ENCODE results near the gene LIN7C. TPM values are rescaled to one million over a fixed set of nuclear protein-coding genes. Genes with fewer than 3 reads are reported as not detected.

LIN7C gene
- total and polyA plus RNA-seq, 2 donors, result 12.4 to 14.2 TPM

GRCh38 chr11:27501100-27501499 lies 5.5 kb downstream of the LIN7C start:
- peaks cover 0 to 32% of the 10 kb centered on the region in 2 donors for H3K36me3 ChIP-seq (ENCODE audit: control insufficient read depth in 2 of 2, insufficient read depth in 2 of 2, low read length in 1 of 2)
- no peak overlapping the region for H3K27ac ChIP-seq (ENCODE audit: low read depth in 1 of 2, low read length in 1 of 2)
- H3K9me3 ChIP-seq (ENCODE audit: control insufficient read depth in 2 of 2, insufficient read depth in 1 of 2, low read length in 1 of 2), result no peaks in the 10 kb centered on the region
- H3K4me3 ChIP-seq (ENCODE audit: low read length in 2 of 2), result no peak overlapping the region
- DNase-seq (ENCODE audit: low read depth in 6 of 9, low spot score in 9 of 9), result no peak
- peaks cover 5 to 11% of the 10 kb centered on the region in 2 donors for H3K4me1 ChIP-seq (ENCODE audit: control insufficient read depth in 2 of 2, insufficient read depth in 2 of 2, low read length in 2 of 2)
- H3K27me3 ChIP-seq (ENCODE audit: control insufficient read depth in 2 of 2, insufficient read depth in 1 of 2, low read length in 1 of 2), result no peaks in the 10 kb centered on the region

DNA sequence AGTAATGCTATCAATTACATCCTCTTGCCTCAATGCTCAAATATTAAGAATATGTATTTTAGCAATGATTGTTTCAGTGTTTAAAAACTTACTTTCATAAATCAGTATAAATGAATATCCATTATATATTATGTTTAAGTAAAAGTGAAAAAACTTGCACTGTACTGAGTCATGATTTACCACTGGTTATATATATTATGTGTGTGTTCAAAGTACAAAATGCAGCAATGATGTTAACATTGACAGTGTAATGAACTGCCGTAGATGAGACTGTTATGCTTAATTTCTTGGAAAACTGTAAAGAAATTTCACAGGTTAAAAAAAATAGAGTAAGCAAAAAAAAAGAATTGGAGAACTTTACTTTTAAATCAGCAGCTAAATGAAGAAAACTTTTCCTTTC lies 8.7 kb downstream of the LIN7C start:
- DNase-seq (ENCODE audit: low read depth in 6 of 9, low spot score in 9 of 9), result no peak
- no peak overlapping the region for H3K4me3 ChIP-seq (ENCODE audit: low read length in 2 of 2)
- no peak overlapping the region for H3K27ac ChIP-seq (ENCODE audit: low read depth in 1 of 2, low read length in 1 of 2)
- WGBS, result 97% methylated on average over 1 of the region's 1 CpG
- H3K9me3 ChIP-seq (ENCODE audit: control insufficient read depth in 2 of 2, insufficient read depth in 1 of 2, low read length in 1 of 2), result no peaks in the 10 kb centered on the region
- no peaks in the 10 kb centered on the region for H3K27me3 ChIP-seq (ENCODE audit: control insufficient read depth in 2 of 2, insufficient read depth in 1 of 2, low read length in 1 of 2)
- peaks cover 0 to 35% of the 10 kb centered on the region in 2 donors for H3K36me3 ChIP-seq (ENCODE audit: control insufficient read depth in 2 of 2, insufficient read depth in 2 of 2, low read length in 1 of 2)
- no peaks in the 10 kb centered on the region for H3K4me1 ChIP-seq (ENCODE audit: control insufficient read depth in 2 of 2, insufficient read depth in 2 of 2, low read length in 2 of 2)

- peak in 1 of 9 donors; percentile 19 for DNase-seq (ENCODE audit: low read depth in 6 of 9, low spot score in 9 of 9)
- H3K4me1 ChIP-seq (ENCODE audit: control insufficient read depth in 2 of 2, insufficient read depth in 2 of 2, low read length in 2 of 2), result no peaks in the 10 kb centered on the region
- no peaks in the 10 kb centered on the region for H3K27me3 ChIP-seq (ENCODE audit: control insufficient read depth in 2 of 2, insufficient read depth in 1 of 2, low read length in 1 of 2)
- no peak overlapping the region for H3K4me3 ChIP-seq (ENCODE audit: low read length in 2 of 2)
- no peak overlapping the region for H3K27ac ChIP-seq (ENCODE audit: low read depth in 1 of 2, low read length in 1 of 2)
- H3K9me3 ChIP-seq (ENCODE audit: control insufficient read depth in 2 of 2, insufficient read depth in 1 of 2, low read length in 1 of 2), result no peaks in the 10 kb centered on the region
- peaks cover 0 to 35% of the 10 kb centered on the region in 2 donors for H3K36me3 ChIP-seq (ENCODE audit: control insufficient read depth in 2 of 2, insufficient read depth in 2 of 2, low read length in 1 of 2)
Measured at GRCh38 chr11:27497284-27497866, 9.2 kb downstream of the LIN7C start.

DNA sequence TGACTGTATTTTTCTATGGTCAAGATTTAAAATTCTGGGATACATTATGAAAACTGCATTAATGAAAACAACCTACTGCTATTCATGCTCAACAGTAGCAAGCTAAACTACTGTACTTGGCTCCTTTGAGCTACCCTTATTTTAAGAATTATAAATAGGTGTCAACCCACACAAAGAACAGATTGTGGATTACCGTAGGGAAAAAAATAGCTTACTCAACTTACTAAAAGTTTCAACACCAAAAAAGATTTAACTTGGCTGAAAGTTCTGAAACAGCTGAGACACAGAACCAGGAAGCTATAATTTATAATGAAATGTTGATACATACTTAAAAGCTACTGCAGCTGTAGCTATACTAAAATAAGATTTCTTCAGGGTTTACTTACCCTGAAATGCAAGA lies 10.1 kb downstream of the LIN7C start:
- Histone ChIP-seq H3K9me3 (ENCODE audit: control insufficient read depth in 2 of 2, insufficient read depth in 1 of 2, low read length in 1 of 2) (no peaks in the 10 kb centered on the region), H3K4me1 (ENCODE audit: control insufficient read depth in 2 of 2, insufficient read depth in 2 of 2, low read length in 2 of 2) (no peaks in the 10 kb centered on the region), H3K27me3 (ENCODE audit: control insufficient read depth in 2 of 2, insufficient read depth in 1 of 2, low read length in 1 of 2) (no peaks in the 10 kb centered on the region), H3K36me3 (ENCODE audit: control insufficient read depth in 2 of 2, insufficient read depth in 2 of 2, low read length in 1 of 2) (peaks cover 4 to 39% of the 10 kb centered on the region in 2 donors), H3K27ac (ENCODE audit: low read depth in 1 of 2, low read length in 1 of 2) (no peak overlapping the region), H3K4me3 (ENCODE audit: low read length in 2 of 2) (no peak overlapping the region)
- WGBS, result 94% methylated on average over 1 of the region's 1 CpG
- no peak for DNase-seq (ENCODE audit: low read depth in 6 of 9, low spot score in 9 of 9)

DNA sequence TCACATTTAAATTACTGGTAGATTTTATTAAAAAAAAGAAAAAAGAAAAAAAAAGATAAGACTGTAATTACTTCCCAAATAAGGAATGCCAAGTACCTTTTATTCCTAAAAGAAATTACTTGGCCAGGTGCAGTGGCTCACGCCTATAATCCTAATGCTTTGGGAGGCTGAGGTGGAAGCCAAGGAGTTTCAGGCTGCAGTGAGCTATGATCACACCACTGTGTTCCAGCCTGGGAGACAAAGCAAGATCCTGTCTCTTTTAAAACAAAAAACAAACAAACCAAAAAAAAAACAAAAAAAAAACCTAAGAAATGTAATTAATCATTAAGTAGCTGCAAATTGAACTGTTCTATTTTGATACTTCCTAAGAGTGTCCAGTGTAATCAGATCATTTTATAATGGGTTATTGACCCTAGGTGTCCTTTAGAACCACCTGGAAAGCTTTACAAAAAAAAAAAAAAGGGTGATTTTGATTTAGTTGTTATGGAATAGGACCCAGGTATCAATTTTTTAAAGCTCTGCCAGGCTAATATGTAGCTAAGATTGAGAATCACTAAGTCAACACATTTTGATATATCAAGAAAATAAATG lies 10.8 kb downstream of the LIN7C start:
- no peaks in the 10 kb centered on the region for H3K9me3 ChIP-seq (ENCODE audit: control insufficient read depth in 2 of 2, insufficient read depth in 1 of 2, low read length in 1 of 2)
- no peak for DNase-seq (ENCODE audit: low read depth in 6 of 9, low spot score in 9 of 9)
- no peaks in the 10 kb centered on the region for H3K27me3 ChIP-seq (ENCODE audit: control insufficient read depth in 2 of 2, insufficient read depth in 1 of 2, low read length in 1 of 2)
- no peak overlapping the region for H3K4me3 ChIP-seq (ENCODE audit: low read length in 2 of 2)
- peaks cover 10 to 41% of the 10 kb centered on the region in 2 donors for H3K36me3 ChIP-seq (ENCODE audit: control insufficient read depth in 2 of 2, insufficient read depth in 2 of 2, low read length in 1 of 2)
- H3K27ac ChIP-seq (ENCODE audit: low read depth in 1 of 2, low read length in 1 of 2), result no peak overlapping the region
- no peaks in the 10 kb centered on the region for H3K4me1 ChIP-seq (ENCODE audit: control insufficient read depth in 2 of 2, insufficient read depth in 2 of 2, low read length in 2 of 2)
- 94% methylated on average over 1 of the region's 1 CpG for WGBS

DNA sequence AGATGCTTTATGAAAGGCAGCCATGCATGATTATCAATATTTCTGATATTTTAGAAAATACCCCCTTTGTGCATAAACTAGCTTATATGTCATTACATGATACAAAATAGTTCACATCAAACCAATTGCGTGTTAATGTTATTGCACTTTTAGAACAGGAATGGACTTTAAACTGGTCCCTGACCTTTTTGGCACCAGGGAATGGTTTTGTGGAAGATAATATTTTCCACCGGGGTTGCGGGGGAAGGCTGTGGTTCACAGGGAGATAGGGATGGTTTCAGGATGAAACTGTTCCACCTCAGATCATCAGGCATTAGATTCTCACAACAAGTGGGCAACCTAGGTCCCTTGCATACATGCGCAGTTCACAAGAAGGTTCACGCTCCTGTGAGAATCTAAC lies 17.5 kb downstream of the LIN7C start:
- Histone ChIP-seq H3K27ac (ENCODE audit: low read depth in 1 of 2, low read length in 1 of 2) (no peak overlapping the region), H3K36me3 (ENCODE audit: control insufficient read depth in 2 of 2, insufficient read depth in 2 of 2, low read length in 1 of 2) (peaks cover 13 to 15% of the 10 kb centered on the region in 2 donors), H3K4me1 (ENCODE audit: control insufficient read depth in 2 of 2, insufficient read depth in 2 of 2, low read length in 2 of 2) (no peaks in the 10 kb centered on the region), H3K27me3 (ENCODE audit: control insufficient read depth in 2 of 2, insufficient read depth in 1 of 2, low read length in 1 of 2) (no peaks in the 10 kb centered on the region), H3K4me3 (ENCODE audit: low read length in 2 of 2) (no peak overlapping the region), H3K9me3 (ENCODE audit: control insufficient read depth in 2 of 2, insufficient read depth in 1 of 2, low read length in 1 of 2) (no peaks in the 10 kb centered on the region)
- DNase-seq (ENCODE audit: low read depth in 6 of 9, low spot score in 9 of 9), result no peak
- WGBS, result 98% methylated on average over 5 of the region's 5 CpGs

- no peak overlapping the region for H3K4me3 ChIP-seq (ENCODE audit: low read length in 2 of 2)
- DNase-seq (ENCODE audit: low read depth in 6 of 9, low spot score in 9 of 9), result no peak
- H3K4me1 ChIP-seq (ENCODE audit: control insufficient read depth in 2 of 2, insufficient read depth in 2 of 2, low read length in 2 of 2), result no peaks in the 10 kb centered on the region
- no peaks in the 10 kb centered on the region for H3K9me3 ChIP-seq (ENCODE audit: control insufficient read depth in 2 of 2, insufficient read depth in 1 of 2, low read length in 1 of 2)
- H3K36me3 ChIP-seq (ENCODE audit: control insufficient read depth in 2 of 2, insufficient read depth in 2 of 2, low read length in 1 of 2), result peaks cover 13% of the 10 kb centered on the region in 2 donors
- H3K27me3 ChIP-seq (ENCODE audit: control insufficient read depth in 2 of 2, insufficient read depth in 1 of 2, low read length in 1 of 2), result no peaks in the 10 kb centered on the region
- 93% methylated on average over 6 of the region's 6 CpGs for WGBS
- no peak overlapping the region for H3K27ac ChIP-seq (ENCODE audit: low read depth in 1 of 2, low read length in 1 of 2)
Measured at GRCh38 chr11:27487706-27488105, 18.9 kb downstream of the LIN7C start.

DNA sequence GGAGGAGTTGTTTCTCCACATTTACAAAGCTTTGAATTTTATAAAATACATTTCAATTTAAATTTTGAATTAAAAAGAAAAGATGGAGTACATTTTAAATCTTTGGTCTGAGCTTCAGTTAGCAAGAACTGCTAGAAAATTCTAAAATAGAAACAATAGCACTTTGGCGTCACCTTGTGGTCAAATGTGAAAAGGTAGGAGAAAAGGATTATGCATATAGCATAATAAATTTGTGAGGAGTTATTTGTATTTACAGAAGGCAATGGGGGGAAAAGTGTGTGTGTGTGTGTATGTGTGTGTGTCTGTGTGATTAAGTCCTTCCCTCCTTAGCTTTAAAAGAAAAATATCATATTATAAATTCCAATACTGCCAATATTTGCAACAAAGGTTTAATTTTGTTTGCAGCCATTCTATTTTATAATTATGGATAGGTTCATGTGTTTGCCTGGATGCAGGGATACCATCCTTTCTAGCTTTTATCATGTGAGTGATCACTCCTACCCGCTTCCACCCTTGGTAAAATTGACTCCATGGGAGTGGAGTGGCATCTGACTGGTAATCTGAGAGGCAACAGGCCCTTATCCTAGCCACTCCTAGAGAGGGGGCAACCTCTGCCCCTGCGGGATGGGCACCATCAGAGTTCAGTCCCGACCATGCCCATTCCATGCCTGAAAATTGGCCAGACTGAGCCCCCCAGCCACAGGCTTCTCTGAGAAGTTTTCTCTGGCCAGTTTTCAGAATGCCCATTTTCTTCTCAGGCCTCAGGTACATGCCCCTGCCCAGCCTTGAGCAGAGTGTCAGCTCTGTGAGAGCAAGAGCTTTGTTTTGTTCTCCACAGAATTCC lies 20.4 kb downstream of the LIN7C start:
- Histone ChIP-seq H3K4me3 (ENCODE audit: low read length in 2 of 2) (no peak overlapping the region), H3K4me1 (ENCODE audit: control insufficient read depth in 2 of 2, insufficient read depth in 2 of 2, low read length in 2 of 2) (no peaks in the 10 kb centered on the region), H3K9me3 (ENCODE audit: control insufficient read depth in 2 of 2, insufficient read depth in 1 of 2, low read length in 1 of 2) (no peaks in the 10 kb centered on the region), H3K36me3 (ENCODE audit: control insufficient read depth in 2 of 2, insufficient read depth in 2 of 2, low read length in 1 of 2) (peaks cover 3 to 6% of the 10 kb centered on the region in 2 donors), H3K27me3 (ENCODE audit: control insufficient read depth in 2 of 2, insufficient read depth in 1 of 2, low read length in 1 of 2) (no peaks in the 10 kb centered on the region), H3K27ac (ENCODE audit: low read depth in 1 of 2, low read length in 1 of 2) (no peak overlapping the region)
- WGBS, result 52% methylated on average over 4 of the region's 4 CpGs
- DNase-seq (ENCODE audit: low read depth in 6 of 9, low spot score in 9 of 9), result peak in 8 of 9 donors; percentile 31 to 77 (median 58)

DNA sequence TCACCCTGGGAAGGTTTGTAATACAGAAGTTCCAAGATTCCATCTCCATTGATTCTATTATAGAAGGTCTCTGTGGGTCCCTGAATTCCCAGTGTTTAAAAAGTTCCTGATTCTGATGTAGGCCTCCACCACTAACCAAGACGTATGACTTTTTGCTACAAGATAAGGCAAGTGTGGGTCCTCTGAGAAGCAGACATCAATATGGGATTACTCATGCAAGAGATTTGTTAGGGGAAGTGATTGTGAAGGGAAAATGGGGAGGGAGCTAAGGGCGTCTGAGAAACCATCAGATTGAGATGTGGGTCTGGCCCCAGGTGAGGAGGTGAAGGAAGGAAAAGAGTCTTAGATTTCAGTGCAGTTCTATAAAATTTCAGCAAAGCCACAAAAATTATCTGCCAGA lies 23.8 kb downstream of the LIN7C start:
- Histone ChIP-seq H3K9me3 (ENCODE audit: control insufficient read depth in 2 of 2, insufficient read depth in 1 of 2, low read length in 1 of 2) (no peaks in the 10 kb centered on the region), H3K27me3 (ENCODE audit: control insufficient read depth in 2 of 2, insufficient read depth in 1 of 2, low read length in 1 of 2) (no peaks in the 10 kb centered on the region), H3K36me3 (ENCODE audit: control insufficient read depth in 2 of 2, insufficient read depth in 2 of 2, low read length in 1 of 2) (no peaks in the 10 kb centered on the region), H3K4me1 (ENCODE audit: control insufficient read depth in 2 of 2, insufficient read depth in 2 of 2, low read length in 2 of 2) (no peaks in the 10 kb centered on the region), H3K4me3 (ENCODE audit: low read length in 2 of 2) (no peak overlapping the region), H3K27ac (ENCODE audit: low read depth in 1 of 2, low read length in 1 of 2) (no peak overlapping the region)
- no peak for DNase-seq (ENCODE audit: low read depth in 6 of 9, low spot score in 9 of 9)
- WGBS, result 95% methylated on average over 2 of the region's 2 CpGs

All from thymus (tissue), 11 donors.